SK-N-SH (cell line): ENCODE data around the gene RRH. TPM values are rescaled to one million over a fixed set of nuclear protein-coding genes. Genes with fewer than 3 reads are reported as not detected.
A peak's percentile ranks its signal among the peaks of the same experiment; 100 is the strongest.

Source experiments
- CTCF ChIA-PET: fragments of 300-600, 350-600 bp; formaldehyde crosslinking; extraction: SDS; loops from one replicate; lab custom pipeline; 2021; lab: Yijun Ruan, JAX
- POLR2A ChIA-PET: fragments of 350-600 bp; sonication (Branson Sonifier 250); formaldehyde crosslinking; extraction: SDS; loops from one replicate; lab custom pipeline; 2020; ENCODE audit warnings: antibody characterized with exemption, inconsistent platforms; lab: Yijun Ruan, JAX
- DNase-seq: peaks from one replicate; pipeline ENCODE4 v3.0.0; 2012
- H2AFZ ChIP-seq: fragments of 200-600 bp; sonication (generic); 2 replicates; pipeline ENCODE4 v1.8.1; 2016; ENCODE audit warnings: antibody characterized with exemption, mild to moderate bottlenecking, low read depth
- H3F3A ChIP-seq: fragments of 200-600 bp; sonication (generic); replicated peaks from 2 replicates; pipeline ENCODE3; 2016; ENCODE audit warnings: antibody characterized with exemption, mild to moderate bottlenecking; ENCODE audit not compliant: insufficient read depth
- H3K27ac ChIP-seq, 2 experiments: fragments of 200-500 bp in 1 of 2; fragments of 200-600 bp in 1 of 2; sonication (Bioruptor generic) in 1 of 2; sonication (generic), shearing (Covaris generic) in 1 of 2; 2 replicates each; pipeline versions ENCODE4 v1.5.1 to v1.6.1; 2014 to 2016; ENCODE audit warnings: low read depth in 2 of 2, inconsistent platforms in 1 of 2, low read length in 1 of 2, mild to moderate bottlenecking in 1 of 2, mixed read lengths in 1 of 2
- H3K27me3 ChIP-seq: fragments of 200-600 bp; sonication (generic), shearing (Covaris generic); 2 replicates; pipeline ENCODE4 v1.6.1; 2016; ENCODE audit warnings: mixed run types; ENCODE audit not compliant: insufficient read depth
- H3K36me3 ChIP-seq, 2 experiments: fragments of 200-500 bp in 1 of 2; fragments of 200-600 bp in 1 of 2; sonication (Bioruptor generic) in 1 of 2; sonication (generic) in 1 of 2; replicated peaks in 1 of 2; 2 replicates each; pipeline versions ENCODE3 to v1.5.1; 2014 to 2016; ENCODE audit warnings: low read length in 1 of 2, mild to moderate bottlenecking in 1 of 2; ENCODE audit not compliant: insufficient read depth in 2 of 2, control insufficient read depth in 1 of 2
- H3K4me1 ChIP-seq, 2 experiments: fragments of 200-500 bp in 1 of 2; fragments of 200-600 bp in 1 of 2; sonication (Bioruptor generic) in 1 of 2; sonication (generic), shearing (Covaris generic) in 1 of 2; 2 replicates each; pipeline versions ENCODE4 v1.5.1 to v1.6.1; 2014 to 2016; ENCODE audit warnings: low read depth in 1 of 2, low read length in 1 of 2, mixed run types in 1 of 2; ENCODE audit not compliant: insufficient read depth in 2 of 2, control insufficient read depth in 1 of 2
- H3K4me2 ChIP-seq: fragments of 200-600 bp; sonication (generic), shearing (Covaris generic); 2 replicates; pipeline ENCODE4 v1.6.1; 2017; ENCODE audit warnings: mixed run types
- H3K4me3 ChIP-seq, 2 experiments: fragments of 200-500 bp in 1 of 2; fragments of 200-600 bp in 1 of 2; sonication (Bioruptor generic) in 1 of 2; sonication (generic), shearing (Covaris generic) in 1 of 2; 2 replicates each; pipeline versions ENCODE4 v1.5.1 to v1.8.1; 2014 to 2016; ENCODE audit warnings: low read depth in 2 of 2, inconsistent platforms in 1 of 2, low read length in 1 of 2, mild to moderate bottlenecking in 1 of 2, mixed read lengths in 1 of 2, moderate library complexity in 1 of 2
- H3K79me2 ChIP-seq: fragments of 200-600 bp; sonication (generic); 2 replicates; pipeline ENCODE4 v1.8.1; 2017; ENCODE audit warnings: mild to moderate bottlenecking; ENCODE audit not compliant: insufficient read depth
- H3K9ac ChIP-seq: fragments of 200-600 bp; sonication (generic); 2 replicates; pipeline ENCODE4 v1.6.1; 2017; ENCODE audit warnings: mixed run types
- H3K9me2 ChIP-seq: fragments of 200-600 bp; sonication (generic); 2 replicates; pipeline ENCODE4 v1.6.1; 2017; ENCODE audit warnings: mixed run types
- H3K9me3 ChIP-seq: fragments of 200-600 bp; sonication (generic); 2 replicates; pipeline ENCODE4 v1.6.1; 2017; ENCODE audit warnings: mixed run types, mild to moderate bottlenecking, moderate library complexity
- H4K20me1 ChIP-seq: fragments of 200-600 bp; sonication (generic); 2 replicates; pipeline ENCODE4 v1.6.1; 2017; ENCODE audit warnings: mild to moderate bottlenecking, mixed run types; ENCODE audit not compliant: insufficient read depth
- CHD2 ChIP-seq: fragments of 150-350 bp; IDR thresholded peaks from 2 replicates; pipeline ENCODE4 v1.6.1; 2018; ENCODE audit warnings: low read length; ENCODE audit not compliant: partially characterized antibody
- ELF1 ChIP-seq: IDR thresholded peaks from 2 replicates; pipeline ENCODE4 v1.4.0; 2012
- EP300 ChIP-seq, 2 experiments: IDR thresholded peaks; 2 replicates each; pipeline versions ENCODE4 v1.4.0 to v1.6.1; 2012; ENCODE audit warnings: borderline replicate concordance in 1 of 2, low read depth in 1 of 2, low read length in 1 of 2
- EZH2phosphoT487 ChIP-seq: fragments of 200-600 bp; sonication (generic); IDR thresholded peaks from 2 replicates; pipeline ENCODE4 v1.6.1; 2017; ENCODE audit warnings: low read depth, mixed run types, mild to moderate bottlenecking, antibody characterized with exemption, moderate library complexity, borderline replicate concordance
- FOSL2 ChIP-seq: IDR thresholded peaks from 2 replicates; pipeline ENCODE4 v1.4.0; 2012; ENCODE audit warnings: low read depth, mild to moderate bottlenecking, moderate library complexity, borderline replicate concordance
- FOXJ3 ChIP-seq: sonication (generic); formaldehyde crosslinking; IDR thresholded peaks from 2 replicates; pipeline ENCODE4 v1.5.1; 2020; ENCODE audit warnings: mild to moderate bottlenecking, missing genetic modification reagents
- GABPA ChIP-seq: IDR thresholded peaks from 2 replicates; pipeline ENCODE4 v1.4.0; 2012; ENCODE audit warnings: low read depth, mild to moderate bottlenecking
- MEF2A ChIP-seq: IDR thresholded peaks from 2 replicates; pipeline ENCODE4 v1.4.0; 2012; ENCODE audit warnings: low read depth, borderline replicate concordance
- NFIC ChIP-seq: IDR thresholded peaks from 2 replicates; pipeline ENCODE4 v1.4.0; 2012; ENCODE audit warnings: borderline replicate concordance
- NRF1 ChIP-seq: IDR thresholded peaks from 2 replicates; pipeline ENCODE4 v1.6.1; 2012; ENCODE audit warnings: low read depth, mild to moderate bottlenecking, low read length
- RFX5 ChIP-seq: IDR thresholded peaks from 2 replicates; pipeline ENCODE4 v1.6.1; 2012; ENCODE audit warnings: mild to moderate bottlenecking, improper control_type of control experiment, low read length
- SIN3A ChIP-seq: IDR thresholded peaks from 2 replicates; pipeline ENCODE4 v1.6.1; 2012; ENCODE audit warnings: low read depth, mild to moderate bottlenecking, low read length, moderate library complexity, borderline replicate concordance
- SMC3 ChIP-seq: IDR thresholded peaks from 2 replicates; pipeline ENCODE4 v1.6.1; 2012; ENCODE audit warnings: low read depth, low read length, improper control_type of control experiment
- TAF1 ChIP-seq: IDR thresholded peaks from 2 replicates; pipeline ENCODE4 v1.6.1; 2012; ENCODE audit warnings: low read depth, mild to moderate bottlenecking, low read length, moderate library complexity, borderline replicate concordance
- TCF12 ChIP-seq: IDR thresholded peaks from 2 replicates; pipeline ENCODE4 v1.4.0; 2012
- WGBS: methylation state at CpG from one replicate; pipeline ENCODE4 v1.1.6; 2017; ENCODE audit warnings: low lambda C conversion rate; 5-methylcytosine and 5-hydroxymethylcytosine counted together
- polyA plus RNA-seq, 3 experiments: library from polyadenylated mRNA; depleted of rRNA; stranded (reverse); fragments of >200 nt; gene quantifications; 2 replicates each; pipeline ENCODE4 v1.2.3, GENCODE V29; 2012
- TF ChIP-seq, protein P1 (sequence below): fragments of 150-350 bp; IDR thresholded peaks from 2 replicates; pipeline ENCODE4 v1.6.1; 2016; ENCODE audit warnings: mild to moderate bottlenecking, low read depth, low read length
- TF ChIP-seq, protein P2 (sequence below): fragments of 200-600 bp; sonication (generic); IDR thresholded peaks from 2 replicates; pipeline ENCODE4 v1.6.1; 2017; ENCODE audit warnings: antibody characterized with exemption, mild to moderate bottlenecking, moderate library complexity
- TF ChIP-seq, protein P3 (sequence below): IDR thresholded peaks from 2 replicates; pipeline ENCODE4 v1.4.0; 2012; ENCODE audit warnings: low read depth, borderline replicate concordance
- TF ChIP-seq, protein P4 (sequence below): fragments of 150-350 bp; IDR thresholded peaks from 2 replicates; pipeline ENCODE4 v1.6.1; 2017; ENCODE audit warnings: antibody characterized with exemption, low read length, low read depth, borderline replicate concordance

Gene RRH
- polyA plus RNA-seq, 1 of the 3 experiments (the other 2 are of a cell fraction): 0.05 TPM

DNA sequence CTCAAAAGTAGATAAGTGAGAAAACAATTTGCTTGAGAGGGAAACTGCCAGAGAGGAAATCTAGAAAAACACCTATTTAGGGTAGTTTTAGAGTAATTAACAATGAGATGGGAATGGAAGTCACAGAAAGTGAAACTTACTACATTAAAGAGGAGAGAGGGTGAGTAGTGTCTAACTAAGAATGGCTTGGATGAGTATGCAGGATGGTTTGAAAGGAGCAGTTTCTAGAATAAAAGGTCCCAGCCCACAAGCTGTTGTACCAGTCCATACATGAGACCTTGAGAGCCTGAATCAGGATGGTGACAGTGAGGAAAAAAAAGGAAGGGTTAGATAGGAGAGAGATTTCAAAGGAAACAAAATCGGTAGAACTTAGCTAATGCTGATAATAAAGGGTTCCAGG is 10.9 kb upstream of the RRH start:
- CTCF ChIA-PET: interaction anchor here (0.6 to 3.0 kb wide), 2 partner anchors 10 to 384 kb away, joined by 5 to 17 read pairs; no protein-coding TSS in a partner anchor
- POLR2A ChIA-PET: no interaction called here
- no peak for DNase-seq
- TF ChIP-seq FOSL2 (no peak), EP300 (IDR thresholded peaks at IDR 0.05; ENCODE audit: borderline replicate concordance in 1 of 2, low read depth in 1 of 2, low read length in 1 of 2) (no peak), SIN3A (no peak), ELF1 (no peak), NFIC (no peak), MEF2A (no peak), NRF1 (no peak), SMC3 (no peak), RFX5 (no peak), EZH2phosphoT487 (no peak), FOXJ3 (no peak), CHD2 (no peak), TCF12 (no peak), TAF1 (no peak), GABPA (no peak)
- TF ChIP-seq, protein P1, sequence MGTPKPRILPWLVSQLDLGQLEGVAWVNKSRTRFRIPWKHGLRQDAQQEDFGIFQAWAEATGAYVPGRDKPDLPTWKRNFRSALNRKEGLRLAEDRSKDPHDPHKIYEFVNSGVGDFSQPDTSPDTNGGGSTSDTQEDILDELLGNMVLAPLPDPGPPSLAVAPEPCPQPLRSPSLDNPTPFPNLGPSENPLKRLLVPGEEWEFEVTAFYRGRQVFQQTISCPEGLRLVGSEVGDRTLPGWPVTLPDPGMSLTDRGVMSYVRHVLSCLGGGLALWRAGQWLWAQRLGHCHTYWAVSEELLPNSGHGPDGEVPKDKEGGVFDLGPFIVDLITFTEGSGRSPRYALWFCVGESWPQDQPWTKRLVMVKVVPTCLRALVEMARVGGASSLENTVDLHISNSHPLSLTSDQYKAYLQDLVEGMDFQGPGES: no peak
- TF ChIP-seq, protein P2, sequence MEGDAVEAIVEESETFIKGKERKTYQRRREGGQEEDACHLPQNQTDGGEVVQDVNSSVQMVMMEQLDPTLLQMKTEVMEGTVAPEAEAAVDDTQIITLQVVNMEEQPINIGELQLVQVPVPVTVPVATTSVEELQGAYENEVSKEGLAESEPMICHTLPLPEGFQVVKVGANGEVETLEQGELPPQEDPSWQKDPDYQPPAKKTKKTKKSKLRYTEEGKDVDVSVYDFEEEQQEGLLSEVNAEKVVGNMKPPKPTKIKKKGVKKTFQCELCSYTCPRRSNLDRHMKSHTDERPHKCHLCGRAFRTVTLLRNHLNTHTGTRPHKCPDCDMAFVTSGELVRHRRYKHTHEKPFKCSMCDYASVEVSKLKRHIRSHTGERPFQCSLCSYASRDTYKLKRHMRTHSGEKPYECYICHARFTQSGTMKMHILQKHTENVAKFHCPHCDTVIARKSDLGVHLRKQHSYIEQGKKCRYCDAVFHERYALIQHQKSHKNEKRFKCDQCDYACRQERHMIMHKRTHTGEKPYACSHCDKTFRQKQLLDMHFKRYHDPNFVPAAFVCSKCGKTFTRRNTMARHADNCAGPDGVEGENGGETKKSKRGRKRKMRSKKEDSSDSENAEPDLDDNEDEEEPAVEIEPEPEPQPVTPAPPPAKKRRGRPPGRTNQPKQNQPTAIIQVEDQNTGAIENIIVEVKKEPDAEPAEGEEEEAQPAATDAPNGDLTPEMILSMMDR: no peak
- TF ChIP-seq, protein P3, sequence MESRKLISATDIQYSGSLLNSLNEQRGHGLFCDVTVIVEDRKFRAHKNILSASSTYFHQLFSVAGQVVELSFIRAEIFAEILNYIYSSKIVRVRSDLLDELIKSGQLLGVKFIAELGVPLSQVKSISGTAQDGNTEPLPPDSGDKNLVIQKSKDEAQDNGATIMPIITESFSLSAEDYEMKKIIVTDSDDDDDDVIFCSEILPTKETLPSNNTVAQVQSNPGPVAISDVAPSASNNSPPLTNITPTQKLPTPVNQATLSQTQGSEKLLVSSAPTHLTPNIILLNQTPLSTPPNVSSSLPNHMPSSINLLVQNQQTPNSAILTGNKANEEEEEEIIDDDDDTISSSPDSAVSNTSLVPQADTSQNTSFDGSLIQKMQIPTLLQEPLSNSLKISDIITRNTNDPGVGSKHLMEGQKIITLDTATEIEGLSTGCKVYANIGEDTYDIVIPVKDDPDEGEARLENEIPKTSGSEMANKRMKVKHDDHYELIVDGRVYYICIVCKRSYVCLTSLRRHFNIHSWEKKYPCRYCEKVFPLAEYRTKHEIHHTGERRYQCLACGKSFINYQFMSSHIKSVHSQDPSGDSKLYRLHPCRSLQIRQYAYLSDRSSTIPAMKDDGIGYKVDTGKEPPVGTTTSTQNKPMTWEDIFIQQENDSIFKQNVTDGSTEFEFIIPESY: no peak
- TF ChIP-seq, protein P4, sequence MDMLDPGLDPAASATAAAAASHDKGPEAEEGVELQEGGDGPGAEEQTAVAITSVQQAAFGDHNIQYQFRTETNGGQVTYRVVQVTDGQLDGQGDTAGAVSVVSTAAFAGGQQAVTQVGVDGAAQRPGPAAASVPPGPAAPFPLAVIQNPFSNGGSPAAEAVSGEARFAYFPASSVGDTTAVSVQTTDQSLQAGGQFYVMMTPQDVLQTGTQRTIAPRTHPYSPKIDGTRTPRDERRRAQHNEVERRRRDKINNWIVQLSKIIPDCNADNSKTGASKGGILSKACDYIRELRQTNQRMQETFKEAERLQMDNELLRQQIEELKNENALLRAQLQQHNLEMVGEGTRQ: no peak
- Histone ChIP-seq H3K4me2 (peak overlapping the region; percentile 93), H3K9me3 (no peaks in the 10 kb centered on the region), H3K27me3 (no peaks in the 10 kb centered on the region), H3K4me1 (peaks cover 5 to 11% of the 10 kb centered on the region in 2 experiments; a peak in 3 of 4 replicates), H2AFZ (no peak overlapping the region), H3K9ac (peak overlapping the region; percentile 88; the same call in 1 of the 2 replicates), H3K4me3 (peak overlapping the region; percentile 91 to 100), H3K36me3 (peaks cover 38 to 42% of the 10 kb centered on the region in 2 experiments), H3F3A (no peaks in the 10 kb centered on the region), H3K9me2 (no peaks in the 10 kb centered on the region), H4K20me1 (no peaks in the 10 kb centered on the region), H3K79me2 (peaks cover 60% of the 10 kb centered on the region), H3K27ac (no peak overlapping the region)
- 0% methylated on average over 1 of the region's 1 CpG for WGBS
